ENCODE results near the gene SHTN1. TPM values are rescaled to one million over a fixed set of nuclear protein-coding genes. Genes with fewer than 3 reads are reported as not detected.

Gene SHTN1
- total RNA-seq, 1 donor from 2014 or later = 38.6 TPM

DNA sequence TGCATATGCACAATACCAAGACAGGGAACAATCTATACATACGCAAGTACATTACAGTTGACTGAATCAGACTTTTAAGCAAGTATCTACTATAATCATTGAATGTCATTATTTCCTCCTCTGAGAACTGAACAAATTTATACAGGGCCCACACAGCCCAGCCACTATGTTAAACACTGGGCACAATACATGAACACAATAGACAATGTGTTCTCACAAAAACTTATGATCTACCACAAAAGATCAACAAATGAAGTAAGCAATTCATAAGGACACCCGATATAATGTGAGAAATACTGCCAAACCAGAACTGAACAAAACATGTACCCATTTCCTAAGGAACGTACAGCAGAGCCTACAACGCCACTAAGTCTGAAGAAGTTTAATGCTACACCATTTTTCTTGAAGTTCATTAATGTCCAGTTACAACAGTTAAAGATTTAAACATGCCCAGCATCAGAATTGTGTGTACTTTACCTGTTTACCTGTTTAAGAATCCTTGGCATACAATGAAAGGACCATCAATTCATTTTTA, 31.5 kb downstream of the SHTN1 start:
- peaks cover 22% of the 10 kb centered on the region for H3K4me1 Mint-ChIP-seq
- H3K4me3 Mint-ChIP-seq = no peak overlapping the region
- no peak for DNase-seq (ENCODE audit: low spot score in 2 of 2, unreplicated experiment in 2 of 2)
- no peak overlapping the region for H3K27ac Mint-ChIP-seq
- TF ChIP-seq, protein P1, sequence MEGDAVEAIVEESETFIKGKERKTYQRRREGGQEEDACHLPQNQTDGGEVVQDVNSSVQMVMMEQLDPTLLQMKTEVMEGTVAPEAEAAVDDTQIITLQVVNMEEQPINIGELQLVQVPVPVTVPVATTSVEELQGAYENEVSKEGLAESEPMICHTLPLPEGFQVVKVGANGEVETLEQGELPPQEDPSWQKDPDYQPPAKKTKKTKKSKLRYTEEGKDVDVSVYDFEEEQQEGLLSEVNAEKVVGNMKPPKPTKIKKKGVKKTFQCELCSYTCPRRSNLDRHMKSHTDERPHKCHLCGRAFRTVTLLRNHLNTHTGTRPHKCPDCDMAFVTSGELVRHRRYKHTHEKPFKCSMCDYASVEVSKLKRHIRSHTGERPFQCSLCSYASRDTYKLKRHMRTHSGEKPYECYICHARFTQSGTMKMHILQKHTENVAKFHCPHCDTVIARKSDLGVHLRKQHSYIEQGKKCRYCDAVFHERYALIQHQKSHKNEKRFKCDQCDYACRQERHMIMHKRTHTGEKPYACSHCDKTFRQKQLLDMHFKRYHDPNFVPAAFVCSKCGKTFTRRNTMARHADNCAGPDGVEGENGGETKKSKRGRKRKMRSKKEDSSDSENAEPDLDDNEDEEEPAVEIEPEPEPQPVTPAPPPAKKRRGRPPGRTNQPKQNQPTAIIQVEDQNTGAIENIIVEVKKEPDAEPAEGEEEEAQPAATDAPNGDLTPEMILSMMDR (IDR thresholded peaks at IDR 0.05; ENCODE audit: unreplicated experiment) = no peak
- peaks cover 6% of the 10 kb centered on the region for H3K9me3 Mint-ChIP-seq
- no peaks in the 10 kb centered on the region for H3K27me3 Mint-ChIP-seq (ENCODE audit: low read depth)
- H3K36me3 Mint-ChIP-seq = peaks cover 6% of the 10 kb centered on the region

DNA sequence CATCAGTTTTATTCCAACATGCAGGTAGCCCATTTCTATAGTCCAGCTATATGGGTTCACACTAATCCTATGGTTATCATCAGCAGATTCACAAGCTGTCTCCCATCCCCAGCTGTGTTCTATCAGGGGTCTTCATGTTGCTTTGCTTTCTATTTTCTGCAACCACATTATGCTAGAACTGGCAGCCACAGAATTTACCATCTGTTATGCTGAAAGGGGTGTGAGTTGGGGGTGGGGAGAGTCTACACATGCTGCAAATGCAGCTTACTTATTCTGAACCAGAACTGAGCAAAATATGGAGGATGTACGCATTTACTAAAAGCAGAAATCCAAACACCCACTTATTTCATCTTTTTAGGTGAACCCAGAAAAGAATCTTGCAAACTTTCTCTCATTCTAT, 32.9 kb downstream of the SHTN1 start:
- no peaks in the 10 kb centered on the region for H3K27me3 Mint-ChIP-seq (ENCODE audit: low read depth)
- H3K4me1 Mint-ChIP-seq = peaks cover 22% of the 10 kb centered on the region
- H3K9me3 Mint-ChIP-seq = peaks cover 6% of the 10 kb centered on the region
- H3K36me3 Mint-ChIP-seq = peaks cover 8% of the 10 kb centered on the region
- no peak for DNase-seq (ENCODE audit: low spot score in 2 of 2, unreplicated experiment in 2 of 2)
- no peak overlapping the region for H3K27ac Mint-ChIP-seq
- TF ChIP-seq, protein P1 (IDR thresholded peaks at IDR 0.05; ENCODE audit: unreplicated experiment) = no peak
- H3K4me3 Mint-ChIP-seq = no peak overlapping the region

DNA sequence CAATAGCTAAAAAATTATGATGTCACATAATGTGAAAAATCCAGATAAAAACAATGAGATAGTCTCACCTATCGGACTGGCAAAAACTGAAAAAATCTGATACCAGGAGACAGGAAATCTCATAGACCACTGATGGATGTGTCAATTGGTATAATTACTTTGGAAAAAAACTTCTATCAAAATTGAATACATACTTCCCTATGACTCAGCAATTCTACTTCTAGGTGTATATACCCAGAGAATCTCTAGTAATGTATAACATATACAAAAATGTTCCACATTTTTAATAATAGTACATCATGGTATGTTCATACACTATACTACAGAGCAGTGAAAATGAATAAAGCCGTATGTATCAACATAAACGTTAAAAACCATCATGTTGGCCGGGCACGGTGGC, 34.9 kb downstream of the SHTN1 start:
- Mint-ChIP-seq H3K4me1 (peaks cover 15% of the 10 kb centered on the region), H3K36me3 (peaks cover 8% of the 10 kb centered on the region), H3K9me3 (peaks cover 6% of the 10 kb centered on the region), H3K27ac (no peak overlapping the region), H3K4me3 (no peak overlapping the region), H3K27me3 (ENCODE audit: low read depth) (no peaks in the 10 kb centered on the region)
- DNase-seq (ENCODE audit: low spot score in 2 of 2, unreplicated experiment in 2 of 2) = no peak
- TF ChIP-seq, protein P1 (IDR thresholded peaks at IDR 0.05; ENCODE audit: unreplicated experiment) = no peak

DNA sequence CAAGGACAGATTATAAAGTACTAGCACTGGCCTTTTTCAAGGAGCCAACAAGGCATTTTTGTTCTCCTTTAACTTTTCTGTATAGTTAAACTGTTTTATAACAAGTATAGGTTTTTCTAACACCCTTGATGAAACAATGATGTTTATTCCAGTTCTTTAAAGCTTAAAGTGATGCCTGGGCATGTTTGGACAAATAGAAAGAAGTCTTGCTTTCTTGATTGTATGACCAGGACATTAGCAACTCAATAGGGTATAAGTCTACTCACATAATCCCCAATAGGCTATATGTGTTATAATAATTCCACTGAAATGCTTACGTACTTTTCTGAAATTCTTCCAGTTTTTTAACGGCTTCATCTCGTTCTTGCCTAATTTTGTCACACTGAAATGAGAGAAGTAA, 36.7 kb downstream of the SHTN1 start:
- H3K27ac Mint-ChIP-seq = no peak overlapping the region
- H3K9me3 Mint-ChIP-seq = peaks cover 6% of the 10 kb centered on the region
- TF ChIP-seq, protein P1 (IDR thresholded peaks at IDR 0.05; ENCODE audit: unreplicated experiment) = no peak
- DNase-seq (ENCODE audit: low spot score in 2 of 2, unreplicated experiment in 2 of 2) = no peak
- H3K4me1 Mint-ChIP-seq = peaks cover 2% of the 10 kb centered on the region
- H3K27me3 Mint-ChIP-seq (ENCODE audit: low read depth) = no peaks in the 10 kb centered on the region
- no peak overlapping the region for H3K4me3 Mint-ChIP-seq
- peaks cover 12% of the 10 kb centered on the region for H3K36me3 Mint-ChIP-seq

DNA sequence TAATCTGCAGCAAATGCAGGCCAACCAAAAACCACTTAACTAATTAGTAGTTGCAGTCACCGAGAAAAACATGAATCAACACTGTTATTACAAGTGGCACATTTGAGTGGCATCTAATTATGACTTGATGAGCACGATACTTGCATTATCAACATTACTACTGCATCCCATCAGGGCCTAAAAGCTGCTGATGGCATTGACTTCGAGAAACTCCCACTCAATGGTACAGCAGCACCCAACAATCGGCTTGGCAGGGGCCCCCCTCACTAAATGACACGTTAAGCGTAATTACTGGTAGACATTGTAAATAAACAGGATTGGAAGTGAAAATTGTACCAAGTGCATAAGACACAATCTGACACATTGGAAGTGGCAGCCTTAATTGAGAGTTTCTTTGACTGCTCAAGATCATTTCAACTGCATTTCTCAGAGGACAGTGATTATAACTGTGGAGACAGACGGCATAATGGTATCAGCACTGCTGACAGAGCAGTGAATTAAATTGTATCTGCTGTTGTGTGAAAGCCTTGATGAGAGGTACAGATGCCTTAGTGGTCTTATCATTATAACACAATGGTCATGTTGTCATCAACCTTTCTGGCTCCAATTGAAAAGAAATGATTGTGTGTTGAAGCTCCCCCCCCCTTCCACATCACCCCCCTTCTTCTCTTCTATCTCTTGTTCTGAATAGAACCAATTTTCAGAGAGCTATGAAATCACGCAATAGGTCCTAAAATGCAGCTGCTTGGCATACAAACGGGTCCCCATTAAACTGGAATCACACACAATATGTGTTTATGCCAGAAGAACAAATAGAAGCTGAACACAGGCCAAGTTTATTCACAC, 43.4 kb downstream of the SHTN1 start:
- TF ChIP-seq, protein P1 (IDR thresholded peaks at IDR 0.05; ENCODE audit: unreplicated experiment) = no peak
- no peaks in the 10 kb centered on the region for H3K27me3 Mint-ChIP-seq (ENCODE audit: low read depth)
- peaks cover 3% of the 10 kb centered on the region for H3K36me3 Mint-ChIP-seq

More for the DNA sequence above, 43.4 kb downstream of the SHTN1 start:
- H3K9me3 Mint-ChIP-seq = no peaks in the 10 kb centered on the region
- H3K27ac Mint-ChIP-seq = no peak overlapping the region
- H3K4me3 Mint-ChIP-seq = no peak overlapping the region
- peaks cover 2% of the 10 kb centered on the region for H3K4me1 Mint-ChIP-seq
- no peak for DNase-seq (ENCODE audit: low spot score in 2 of 2, unreplicated experiment in 2 of 2)
